ENCODE measurements around the gene ZNF525. TPM values are rescaled to one million over a fixed set of nuclear protein-coding genes. Genes with fewer than 3 reads are reported as not detected.
A peak's percentile ranks its signal among the peaks of the same experiment; 100 is the strongest.

The ZNF525 gene
- total RNA-seq: 10 to 100 TPM in 3 of 4 donors, 1 to 10 TPM in 1; 9.6 to 14.5 (median 12.3) TPM

DNA sequence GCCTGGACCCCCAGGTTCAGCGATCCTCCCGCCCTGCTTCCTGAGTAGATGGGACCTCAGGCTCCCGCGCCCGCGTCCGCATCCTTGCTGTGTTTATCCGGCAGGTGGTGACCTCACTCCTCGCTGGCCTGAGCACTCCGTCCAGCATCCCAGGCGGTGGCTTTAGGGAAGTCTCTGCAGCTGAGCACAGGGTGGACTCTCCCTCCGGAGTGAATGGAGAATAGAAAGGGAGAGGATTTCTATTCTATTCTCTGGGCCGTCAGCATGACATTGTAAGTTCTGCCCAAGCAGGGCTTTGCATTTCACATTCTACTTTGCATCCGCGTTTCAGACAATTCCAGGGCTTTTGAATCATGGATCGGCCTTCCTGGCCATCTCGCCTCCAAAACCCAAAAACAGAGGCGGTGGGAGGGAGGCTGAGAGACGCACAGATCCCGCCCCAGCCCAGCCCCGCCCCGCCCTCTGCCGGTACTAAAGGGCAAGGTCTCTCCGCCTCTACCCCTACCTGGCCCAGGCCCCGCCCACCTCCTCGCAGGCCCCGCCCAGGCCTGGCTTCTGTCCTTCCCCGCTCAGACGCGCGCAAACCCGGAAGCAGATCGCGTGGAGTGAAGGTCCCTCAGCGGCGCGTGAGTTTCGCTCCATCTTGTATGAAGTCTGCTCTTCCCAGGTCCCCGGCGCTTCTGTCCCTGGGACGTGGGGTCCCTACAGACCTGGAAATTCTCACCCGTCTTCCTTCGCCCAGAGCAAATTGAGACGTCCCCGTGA lies at the start of gene ZNF525:
ZNF525 (plus strand) TSS at position 572 of the 765 bp plus-strand sequence. CDS start 6,577 bp downstream, outside the sequence.
- DNase-seq (ENCODE audit: extremely low spot score): peak; percentile 97
- intact Hi-C loops (cut with DNase I): loop anchor here (2.0 to 5.0 kb wide), 2 partner anchors 29 to 168 kb away; partner anchors contain the start of gene ZNF765
- peak within 1 kb of the TSS; percentile 77 to 84 (median 81) for H3K27ac ChIP-seq (replicated peaks in 1 of 4)
- H3K4me1 ChIP-seq: peaks cover 7 to 20% (median 14%) of the 10 kb centered on the region in 4 donors
- WGBS: 0% methylated on average over 19 of the region's 45 CpGs
- TF ChIP-seq POLR2AphosphoS5 (IDR thresholded peaks at IDR 0.05) (peak; percentile 84 to 86), CTCF (IDR thresholded peaks at IDR 0.05) (peak in 2 of 3 experiments; percentile 18 to 30), EP300 (IDR thresholded peaks at IDR 0.05) (no peak), POLR2A (IDR thresholded peaks at IDR 0.05; ENCODE audit: low read depth) (no peak)
- H3K27me3 ChIP-seq: no peaks in the 10 kb centered on the region
- no peaks in the 10 kb centered on the region for H3K36me3 ChIP-seq
- peak within 1 kb of the TSS; percentile 59 to 80 (median 76) for H3K4me3 ChIP-seq
- no peaks in the 10 kb centered on the region for H3K9me3 ChIP-seq

- intact Hi-C loops (cut with DNase I): no loop called here
- Histone ChIP-seq H3K4me1 (peaks cover 0 to 8% (median 6%) of the 10 kb centered on the region in 4 donors), H3K27ac (replicated peaks in 1 of 4) (no peak overlapping the region), H3K36me3 (no peaks in the 10 kb centered on the region), H3K9me3 (peaks cover 0 to 15% (median 10%) of the 10 kb centered on the region in 4 donors), H3K27me3 (peaks cover 0 to 38% (median 3%) of the 10 kb centered on the region in 4 donors), H3K4me3 (peak overlapping the region; percentile 28 to 37 (median 36))
- DNase-seq (ENCODE audit: extremely low spot score): peak; percentile 34
- whole genome bisulfite sequencing: 20% methylated on average over 24 of the region's 24 CpGs
- TF ChIP-seq POLR2AphosphoS5 (IDR thresholded peaks at IDR 0.05) (peak in 1 of 2 donors; percentile 41), POLR2A (IDR thresholded peaks at IDR 0.05; ENCODE audit: low read depth) (no peak), CTCF (IDR thresholded peaks at IDR 0.05) (no peak), EP300 (IDR thresholded peaks at IDR 0.05) (no peak)
Observed at GRCh38 chr19:53328967-53329366, 36.5 kb upstream of the ZNF525 start.

DNA sequence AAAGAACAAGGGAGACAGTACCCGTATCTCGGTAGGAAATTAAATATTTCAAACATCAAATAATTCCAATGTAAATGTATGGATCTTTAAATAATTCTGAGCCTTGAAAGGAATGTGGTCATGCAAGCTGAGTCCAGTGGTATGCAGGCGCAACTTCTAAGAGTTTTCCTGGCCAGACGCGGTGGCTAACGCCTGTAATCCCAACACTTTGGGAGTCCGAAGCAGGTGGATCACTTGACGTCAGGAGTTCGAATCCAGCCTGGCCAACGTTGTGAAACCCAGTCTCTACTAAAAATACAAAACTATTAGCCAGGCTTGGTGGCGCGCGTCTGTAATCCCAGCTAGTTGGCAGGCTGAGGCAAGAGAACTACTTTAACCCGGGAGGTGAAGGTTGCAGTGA lies 33.0 kb upstream of the ZNF525 start:
- intact Hi-C loops (cut with DNase I): loop anchor here (10.0 kb wide), 2 partner anchors 78 to 138 kb away; partner anchors contain the start of genes VN1R2, ZNF665 and ZNF677
- Histone ChIP-seq H3K27me3 (peaks cover 0 to 16% (median 0%) of the 10 kb centered on the region in 4 donors), H3K36me3 (peaks cover 0 to 2% (median 0%) of the 10 kb centered on the region in 4 donors), H3K27ac (replicated peaks in 1 of 4) (peak overlapping the region; percentile 73 to 85 (median 79)), H3K4me1 (peaks cover 7 to 20% (median 18%) of the 10 kb centered on the region in 4 donors), H3K4me3 (peak overlapping the region; percentile 69 to 77 (median 70)), H3K9me3 (peaks cover 0 to 6% (median 2%) of the 10 kb centered on the region in 4 donors)
- no peak for DNase-seq (ENCODE audit: extremely low spot score)
- TF ChIP-seq POLR2AphosphoS5 (IDR thresholded peaks at IDR 0.05) (no peak), POLR2A (IDR thresholded peaks at IDR 0.05; ENCODE audit: low read depth) (no peak), CTCF (IDR thresholded peaks at IDR 0.05) (no peak), EP300 (IDR thresholded peaks at IDR 0.05) (no peak)
- WGBS: 84% methylated on average over 14 of the region's 14 CpGs

DNA sequence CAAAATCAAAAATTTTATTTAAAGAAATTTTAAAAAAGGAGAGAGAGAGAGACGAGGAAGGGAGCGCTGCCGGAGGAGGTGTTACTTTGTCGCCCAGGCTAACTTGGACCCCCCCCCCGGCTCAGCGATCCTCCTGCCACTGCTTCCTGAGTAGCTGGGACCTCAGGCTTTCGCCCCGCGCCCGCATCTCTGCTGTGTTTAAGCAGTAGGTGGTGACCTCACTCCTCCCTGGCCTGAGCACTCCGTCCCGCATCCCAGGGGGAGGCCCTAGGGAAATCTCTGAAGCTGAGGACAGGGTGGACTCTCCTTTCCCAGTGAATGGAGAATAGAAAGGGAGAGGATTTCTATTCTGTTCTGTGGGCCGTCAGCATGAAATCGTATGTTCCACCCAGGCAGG lies 32.4 kb upstream of the ZNF525 start:
- peak overlapping the region; percentile 73 to 85 (median 79) for H3K27ac ChIP-seq (replicated peaks in 1 of 4)
- H3K36me3 ChIP-seq: peaks cover 0 to 8% (median 2%) of the 10 kb centered on the region in 4 donors
- TF ChIP-seq CTCF (IDR thresholded peaks at IDR 0.05) (no peak), EP300 (IDR thresholded peaks at IDR 0.05) (no peak), POLR2A (IDR thresholded peaks at IDR 0.05; ENCODE audit: low read depth) (no peak), POLR2AphosphoS5 (IDR thresholded peaks at IDR 0.05) (no peak)
- intact Hi-C loops (cut with DNase I): loop anchor here (10.0 kb wide), 2 partner anchors 78 to 138 kb away; partner anchors contain the start of genes VN1R2, ZNF665 and ZNF677
- peaks cover 0 to 6% (median 2%) of the 10 kb centered on the region in 4 donors for H3K9me3 ChIP-seq
- H3K27me3 ChIP-seq: peaks cover 0 to 11% (median 0%) of the 10 kb centered on the region in 4 donors
- DNase-seq (ENCODE audit: extremely low spot score): peak; percentile 89
- WGBS: 1% methylated on average over 14 of the region's 14 CpGs
- H3K4me1 ChIP-seq: peaks cover 7 to 20% (median 18%) of the 10 kb centered on the region in 4 donors
- peak overlapping the region; percentile 69 to 77 (median 70) for H3K4me3 ChIP-seq
